NCI-H1930 (cell line): ENCODE measurements around the gene STAMBP.
"Not testable (repeated sequence)": the region's sequence is repeated elsewhere in the genome, so short reads cannot be mapped to it uniquely, and the experiment has no call there.

Source experiments
- DNase-seq, 2 experiments: peaks; one replicate each; lab custom pipeline; 2025; lab: John Stamatoyannopoulos, UW

Gene STAMBP

GRCh38 chr2:73887596-73888353, 59.0 kb downstream of the STAMBP start:
- not testable (repeated sequence) for DNase-seq

GRCh38 chr2:73888388-73888787, 59.6 kb downstream of the STAMBP start:
- DNase-seq: no peak

DNA sequence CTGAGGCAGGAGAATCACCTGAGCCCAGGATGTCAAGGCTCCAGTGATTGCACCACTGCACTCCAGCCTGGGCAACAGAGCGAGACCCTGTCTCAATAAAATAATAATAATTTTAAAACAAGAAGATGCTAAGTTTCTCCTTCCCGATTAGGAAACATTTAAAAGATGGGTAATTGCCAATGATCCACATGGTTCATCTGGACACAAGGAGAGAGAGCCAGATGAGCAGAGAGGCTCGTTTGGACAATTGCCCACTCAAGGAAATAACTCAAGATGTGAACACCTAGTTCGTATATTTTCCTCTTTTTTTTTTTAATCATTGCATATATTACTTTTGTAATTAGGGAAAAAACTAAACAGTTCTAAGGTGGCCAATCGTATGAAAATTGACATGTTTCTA, 60.4 kb downstream of the STAMBP start:
- no peak for DNase-seq

- DNase-seq: no peak
Measured at GRCh38 chr2:73890301-73891092, 61.7 kb downstream of the STAMBP start.

GRCh38 chr2:73891276-73891901, 62.6 kb downstream of the STAMBP start:
- DNase-seq: no peak

GRCh38 chr2:73892631-73893329, 64.0 kb downstream of the STAMBP start, which contains the start of gene ACTG2:
ACTG2 (plus strand) TSS chr2:73893008; CDS start chr2:73901312, 8,304 bp downstream.
- no peak for DNase-seq

DNA sequence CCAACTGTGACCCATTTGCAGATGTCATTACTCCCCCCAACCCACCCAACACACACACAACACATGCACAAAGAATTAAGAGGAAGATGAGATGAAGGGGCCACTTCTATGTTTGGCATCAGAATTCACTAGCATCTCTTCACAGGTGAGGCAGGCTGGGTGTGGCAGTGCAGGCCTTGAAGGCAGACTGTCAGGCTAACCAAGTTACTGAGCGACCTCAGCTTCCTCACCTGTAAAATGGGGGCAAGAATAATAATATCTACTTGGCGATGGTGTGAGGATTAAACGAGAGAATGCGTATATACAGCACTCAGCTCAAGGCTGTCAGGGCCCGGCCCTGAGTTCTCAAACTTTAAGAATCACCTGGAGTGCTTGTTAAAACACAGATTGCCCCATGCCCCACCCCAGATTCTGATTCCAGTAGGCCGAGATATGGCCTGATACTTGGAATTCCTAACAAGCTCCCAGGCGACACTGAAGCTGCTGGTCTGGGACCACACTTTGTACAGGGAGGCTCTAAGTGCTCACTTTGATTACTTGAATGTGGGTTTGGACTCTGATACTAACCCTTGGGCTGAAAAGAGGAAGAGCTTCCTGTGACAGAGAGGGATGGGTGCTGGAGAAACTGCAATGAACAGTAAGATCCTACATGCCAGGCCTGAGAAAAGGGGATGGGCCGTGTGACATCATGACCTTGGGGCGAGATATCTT, 65.2 kb downstream of the STAMBP start:
- no peak for DNase-seq

DNA sequence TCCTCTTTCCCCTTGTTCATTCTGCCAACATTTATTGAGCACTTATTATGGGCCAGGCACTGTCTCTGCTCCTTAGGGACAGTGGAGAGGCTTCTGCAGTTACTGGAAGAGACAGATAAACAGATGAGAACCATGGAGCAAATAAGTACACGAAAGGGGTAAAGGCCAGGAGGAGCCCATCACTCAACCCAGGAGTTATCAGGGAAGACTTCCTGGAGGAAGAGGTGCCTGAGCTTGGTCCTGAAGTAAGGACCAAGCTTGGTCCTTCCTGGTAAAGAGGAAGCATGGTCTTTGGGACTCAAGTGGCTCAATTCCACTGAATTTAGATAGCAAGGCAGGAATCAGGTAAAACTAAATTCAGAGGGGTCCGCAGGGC, 65.7 kb downstream of the STAMBP start:
- no peak for DNase-seq

GRCh38 chr2:73894877-73895276, 66.1 kb downstream of the STAMBP start:
- DNase-seq: no peak

DNA sequence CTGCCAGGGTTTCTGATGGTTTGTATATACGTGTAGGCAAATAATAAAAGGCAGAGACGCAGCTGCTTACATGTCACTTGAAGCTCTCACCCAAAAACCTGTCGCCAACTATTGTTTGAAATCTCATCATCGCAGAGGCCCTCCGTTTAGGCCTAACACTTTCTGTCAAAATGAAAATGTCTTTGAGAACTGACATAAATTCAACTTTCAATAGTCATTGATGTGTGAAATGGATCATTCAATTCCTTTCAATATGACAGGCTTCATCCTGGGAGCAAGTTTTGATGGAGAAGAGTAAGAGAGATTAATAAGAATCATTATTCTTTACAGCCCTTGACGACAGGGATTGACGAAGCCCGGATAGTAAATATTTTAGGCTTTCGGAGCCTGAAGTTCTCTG, 66.7 kb downstream of the STAMBP start:
- DNase-seq: no peak

DNA sequence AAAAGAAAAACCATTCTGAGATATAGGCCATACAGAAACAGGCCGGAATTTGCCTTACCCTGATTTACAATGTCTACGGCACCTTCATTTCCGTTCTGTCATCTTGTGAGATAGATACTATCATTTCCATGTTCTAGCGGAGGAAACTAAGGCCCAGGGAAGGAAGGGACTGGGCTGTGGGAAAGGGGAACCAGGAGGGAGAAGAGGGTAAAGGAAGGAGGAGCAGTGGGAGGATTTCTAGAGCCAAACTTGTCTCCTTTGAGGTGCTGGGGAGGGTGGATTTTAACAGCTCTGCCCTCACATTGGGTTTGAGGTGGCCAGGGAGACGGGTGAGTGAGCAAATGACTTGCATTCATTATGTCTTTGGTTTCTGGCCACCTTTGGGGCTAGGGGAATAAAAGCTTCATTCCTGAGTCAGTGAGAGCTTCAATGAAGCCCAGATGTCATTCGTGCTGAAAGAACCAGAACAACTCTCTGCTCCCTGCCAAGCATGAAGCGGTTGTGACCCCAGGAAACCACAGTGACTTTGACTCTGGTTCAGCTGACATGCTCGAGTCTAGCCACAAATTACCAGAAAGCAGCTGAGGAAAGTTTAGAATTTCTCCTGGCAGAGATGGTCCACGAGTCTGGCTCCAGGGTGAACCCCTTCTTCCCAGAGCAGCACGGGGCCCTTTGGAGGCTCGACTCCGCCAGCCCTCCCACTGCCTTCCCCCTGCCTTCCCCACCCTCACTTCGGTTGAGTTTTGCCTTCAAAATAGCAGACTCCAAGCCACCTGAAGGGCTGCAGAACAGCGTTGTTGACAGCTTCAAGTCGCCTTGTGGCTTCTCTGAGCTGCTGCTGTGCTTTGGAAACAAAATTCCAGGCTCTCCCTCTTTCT, 67.8 kb downstream of the STAMBP start:
- no peak for DNase-seq

- no peak for DNase-seq
Measured at GRCh38 chr2:73897240-73897583, 68.5 kb downstream of the STAMBP start.

DNA sequence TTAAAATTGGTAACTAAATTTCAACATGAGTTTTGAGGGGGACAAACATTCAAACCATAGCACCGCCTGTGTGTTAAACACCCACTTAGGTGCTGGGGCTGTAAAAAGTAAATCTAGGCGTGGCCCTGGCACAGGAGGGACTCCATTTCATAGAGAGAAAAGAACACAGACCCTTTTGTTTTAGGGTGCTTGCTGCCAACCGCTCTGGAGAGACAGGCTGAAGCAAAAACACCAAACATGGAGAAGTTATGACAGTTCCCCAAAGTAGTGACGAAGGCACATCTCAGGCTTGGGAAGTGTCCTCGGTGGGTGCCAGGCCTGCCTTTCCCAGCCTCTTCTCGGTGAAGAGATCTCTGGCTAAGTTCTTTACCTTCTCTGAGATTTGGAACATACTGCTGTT, 69.2 kb downstream of the STAMBP start:
- DNase-seq: no peak

- no peak for DNase-seq
Measured at GRCh38 chr2:73899801-73900336, 71.1 kb downstream of the STAMBP start.

GRCh38 chr2:73901143-73901542, 72.4 kb downstream of the STAMBP start:
- DNase-seq: no peak

DNA sequence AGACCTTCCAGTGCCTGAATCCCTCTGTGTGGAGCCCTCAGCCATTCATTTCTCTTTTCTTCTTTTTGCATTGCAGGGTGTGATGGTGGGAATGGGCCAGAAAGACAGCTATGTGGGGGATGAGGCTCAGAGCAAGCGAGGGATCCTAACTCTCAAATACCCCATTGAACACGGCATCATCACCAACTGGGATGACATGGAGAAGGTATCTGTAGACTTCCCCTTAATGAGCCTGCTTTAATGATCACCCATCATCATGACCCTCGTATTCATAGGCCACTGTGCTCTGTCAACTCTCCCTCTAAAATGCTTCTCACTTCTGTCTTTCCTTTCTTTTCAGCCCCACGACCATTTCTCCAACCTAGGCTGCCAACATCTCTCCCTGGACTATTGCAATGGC, 73.5 kb downstream of the STAMBP start:
- no peak for DNase-seq

- no peak for DNase-seq
Measured at GRCh38 chr2:73903313-73903712, 74.6 kb downstream of the STAMBP start.

DNA sequence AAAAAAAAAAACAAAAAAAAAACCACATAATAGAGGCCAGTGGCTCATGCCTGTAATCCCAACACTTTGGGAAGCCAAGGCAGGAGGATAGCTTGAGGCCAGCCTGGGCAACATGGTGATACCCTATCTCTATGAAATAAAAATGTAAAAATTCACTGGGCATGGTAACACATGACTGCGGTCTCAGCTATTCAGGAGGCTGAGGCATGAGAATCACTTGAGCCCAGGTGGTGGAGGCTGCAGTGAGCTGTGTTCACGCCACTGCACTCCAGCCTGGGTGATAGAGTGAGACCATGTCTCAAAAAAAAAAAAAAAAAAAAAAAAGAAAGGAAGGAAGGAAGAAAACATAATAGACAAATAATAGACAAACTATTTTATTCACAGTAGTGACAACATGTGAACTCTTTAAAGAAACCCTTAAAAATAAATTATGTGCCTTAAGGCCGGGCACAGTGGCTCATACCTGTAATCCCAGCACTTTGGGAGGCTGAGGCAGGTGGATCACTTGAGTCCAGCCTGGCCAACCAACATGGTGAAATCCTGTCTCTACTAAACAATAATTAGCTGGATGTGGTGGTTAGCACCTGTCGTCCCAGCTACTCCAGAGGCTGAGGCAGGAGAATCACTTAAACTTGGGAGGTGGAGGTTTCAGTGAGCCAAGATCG, 75.3 kb downstream of the STAMBP start:
- not testable (repeated sequence) for DNase-seq

- no peak for DNase-seq
Measured at GRCh38 chr2:73904952-73905351, 76.2 kb downstream of the STAMBP start.
